ENCODE measurements around the gene ZNF610. TPM values are rescaled to one million over a fixed set of nuclear protein-coding genes. Genes with fewer than 3 reads are reported as not detected.
A peak's percentile ranks its signal among the peaks of the same experiment; 100 is the strongest.
"Not testable (repeated sequence)": the region's sequence is repeated elsewhere in the genome, so short reads cannot be mapped to it uniquely, and the experiment has no call there.

The ZNF610 gene
- total RNA-seq (2014; rRNA removed; shearing (Covaris generic); ENCODE audit: low replicate concordance), result 1.2 and 2.2 TPM in 2 replicates

DNA sequence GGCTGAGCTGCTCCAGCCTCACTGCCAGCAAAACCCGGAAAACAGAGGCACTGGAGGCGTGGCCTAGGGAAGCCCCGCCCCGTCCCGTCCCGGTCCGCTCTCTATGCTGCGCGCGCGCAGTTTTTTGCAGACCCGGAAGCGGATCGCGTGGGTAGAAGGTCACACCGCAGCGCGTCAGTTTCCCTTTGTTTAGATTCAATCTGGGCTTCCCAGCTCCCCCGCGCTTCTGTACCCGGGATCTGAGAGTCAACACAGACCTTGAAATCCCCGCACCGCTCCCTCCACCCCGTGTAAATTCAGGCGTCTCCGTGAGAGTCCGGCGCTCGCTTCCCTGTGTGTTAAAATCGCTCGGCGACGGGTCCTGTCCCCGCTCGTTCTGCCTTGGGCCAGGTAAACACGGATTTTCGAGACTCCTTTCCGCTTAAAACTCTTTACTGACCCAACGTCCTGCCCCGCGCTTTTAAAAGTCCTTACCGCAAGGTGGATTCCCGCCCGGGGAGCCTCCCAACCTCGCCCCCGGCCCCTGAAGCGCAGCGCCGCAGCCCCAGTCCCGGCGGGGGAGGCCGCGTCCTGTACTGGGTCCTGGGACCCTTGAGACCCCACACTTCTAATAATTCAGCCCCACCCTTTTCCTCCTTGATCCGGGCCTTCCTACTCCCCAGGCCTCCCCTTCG is at the start of gene ZNF610:
ZNF610 (plus strand) TSS at position 127 of the 674 bp plus-strand sequence. CDS start 12,930 bp downstream, outside the sequence.
- peak; percentile 78 for DNase-seq (ENCODE audit: low read depth)
- in situ Hi-C loops (cut with HindIII; ENCODE audit: low pct_unique_long_range_greater_than_20kb, low sequenced_read_pairs), result no loop called here

DNA sequence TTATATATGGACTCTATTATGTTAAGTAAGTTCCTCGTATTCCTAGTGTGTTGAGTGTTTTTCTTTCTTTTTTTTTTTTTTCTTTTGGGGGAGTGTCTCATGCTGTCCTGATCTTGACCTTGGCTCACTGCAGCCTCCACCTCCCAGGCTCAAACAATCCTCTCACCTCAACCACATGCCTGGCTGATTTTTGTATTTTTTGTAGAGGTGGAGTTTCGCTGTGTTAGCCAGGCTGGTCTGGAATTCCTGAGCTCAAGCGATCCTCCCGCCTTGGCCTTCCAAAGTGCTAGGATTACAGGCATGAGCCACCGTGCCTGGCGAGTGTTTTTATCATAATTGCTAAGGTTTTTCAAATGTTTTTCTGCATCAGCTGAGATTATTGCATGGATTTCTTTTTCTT is 49.8 kb upstream of the ZNF610 start:
- in situ Hi-C loops (cut with HindIII; ENCODE audit: low pct_unique_long_range_greater_than_20kb, low sequenced_read_pairs), result no loop called here
- no peak for DNase-seq (ENCODE audit: low read depth)

GRCh38 chr19:52291781-52292180 is 44.3 kb upstream of the ZNF610 start:
- no peak for DNase-seq (ENCODE audit: low read depth)
- in situ Hi-C loops (cut with HindIII; ENCODE audit: low pct_unique_long_range_greater_than_20kb, low sequenced_read_pairs), result no loop called here

DNA sequence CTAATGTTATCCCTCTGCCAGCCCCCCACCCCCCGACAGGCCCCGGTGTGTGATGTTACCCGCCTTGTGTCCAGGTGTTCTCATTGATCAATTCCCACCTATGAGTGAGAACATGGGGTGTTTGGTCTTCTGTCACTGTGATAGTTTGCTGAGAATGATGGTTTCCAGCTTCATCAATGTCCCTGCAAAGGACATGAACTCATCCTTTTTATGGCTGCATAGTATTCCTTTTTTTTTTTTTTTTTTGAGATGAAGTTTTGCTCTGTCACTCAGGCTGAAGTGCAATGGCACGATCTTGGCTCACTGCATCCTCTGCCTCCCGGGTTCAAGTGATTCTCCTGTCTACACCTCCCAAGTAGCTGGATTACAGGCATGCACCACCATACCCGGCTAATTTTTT is 43.1 kb upstream of the ZNF610 start:
- DNase-seq (ENCODE audit: low read depth); in situ Hi-C loops (cut with HindIII; ENCODE audit: low pct_unique_long_range_greater_than_20kb, low sequenced_read_pairs): not testable (repeated sequence)

DNA sequence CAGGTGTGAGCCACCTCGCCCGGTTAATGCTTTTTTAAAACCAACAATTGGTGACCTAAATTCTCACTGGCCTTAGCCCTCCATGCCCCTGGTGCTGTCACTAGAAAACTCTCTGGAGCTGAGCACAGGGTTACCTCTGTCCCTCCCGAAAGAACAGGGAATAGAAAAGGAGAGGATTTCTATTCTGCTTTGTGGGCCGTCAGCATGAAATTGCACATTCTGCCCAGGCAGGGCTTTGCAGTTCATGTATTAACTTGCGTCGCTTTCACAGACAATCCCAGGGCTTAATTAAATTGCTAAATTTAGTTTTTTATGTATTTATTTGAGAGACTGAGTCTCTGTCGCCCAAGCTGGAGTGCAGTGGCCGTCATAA is 39.7 kb upstream of the ZNF610 start:
- in situ Hi-C loops (cut with HindIII; ENCODE audit: low pct_unique_long_range_greater_than_20kb, low sequenced_read_pairs), result no loop called here
- DNase-seq (ENCODE audit: low read depth), result no peak

GRCh38 chr19:52296773-52297600 is 39.1 kb upstream of the ZNF610 start, which contains the start of gene ZNF480:
Gene ZNF480 (plus strand): TSS chr19:52297169. CDS start chr19:52300413, 3,244 bp downstream.
- peak; percentile 67 for DNase-seq (ENCODE audit: low read depth)

DNA sequence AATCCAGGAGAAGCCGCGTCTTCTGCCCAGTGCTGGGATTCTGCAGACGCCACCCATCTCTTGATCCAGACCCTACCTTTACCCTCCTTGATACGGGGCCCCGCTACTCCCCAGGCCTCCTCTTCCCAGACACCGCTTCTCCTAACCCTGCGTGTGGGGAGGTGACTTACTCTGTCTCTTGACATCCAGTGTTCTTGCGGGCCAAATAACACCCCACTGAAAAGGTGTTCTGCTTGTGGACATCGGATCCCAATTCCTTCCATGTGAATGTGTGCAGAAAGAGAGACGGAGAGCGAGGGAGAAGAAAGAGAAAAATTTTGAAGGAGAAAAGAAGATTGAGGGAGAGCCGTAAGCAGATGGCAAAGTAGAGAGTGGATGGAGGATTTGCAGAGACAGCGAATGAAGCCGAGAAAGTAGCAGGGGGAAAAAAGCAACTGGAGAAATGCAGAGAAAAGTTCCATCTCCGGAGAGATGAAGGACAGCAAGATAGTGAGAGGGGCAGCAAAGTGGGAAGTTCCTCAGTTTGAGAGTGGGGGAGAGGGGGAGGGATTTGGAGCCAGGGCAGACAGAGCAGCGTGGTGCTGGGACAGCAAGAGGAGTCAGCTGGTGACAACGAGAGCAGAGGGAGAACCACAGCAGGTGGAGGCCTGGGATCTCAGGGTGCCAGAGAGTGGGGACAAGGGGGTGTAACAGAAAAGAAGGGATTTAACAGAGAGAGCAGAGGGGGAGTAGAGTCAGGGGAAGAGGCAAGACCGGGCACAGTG is 38.3 kb upstream of the ZNF610 start:
- in situ Hi-C loops (cut with HindIII; ENCODE audit: low pct_unique_long_range_greater_than_20kb, low sequenced_read_pairs), result no loop called here
- DNase-seq (ENCODE audit: low read depth), result no peak

More at GRCh38 chr19:52296773-52297600, 39.1 kb upstream of the ZNF610 start, which contains the start of gene ZNF480:
- in situ Hi-C loops (cut with HindIII; ENCODE audit: low pct_unique_long_range_greater_than_20kb, low sequenced_read_pairs), result no loop called here

- in situ Hi-C loops (cut with HindIII; ENCODE audit: low pct_unique_long_range_greater_than_20kb, low sequenced_read_pairs), result no loop called here
- peak; percentile 58 for DNase-seq (ENCODE audit: low read depth)
Observed at GRCh38 chr19:52307275-52307674, 28.8 kb upstream of the ZNF610 start.

GRCh38 chr19:52322429-52322828 is 13.6 kb upstream of the ZNF610 start:
- in situ Hi-C loops (cut with HindIII; ENCODE audit: low pct_unique_long_range_greater_than_20kb, low sequenced_read_pairs), result no loop called here
- no peak for DNase-seq (ENCODE audit: low read depth)

DNA sequence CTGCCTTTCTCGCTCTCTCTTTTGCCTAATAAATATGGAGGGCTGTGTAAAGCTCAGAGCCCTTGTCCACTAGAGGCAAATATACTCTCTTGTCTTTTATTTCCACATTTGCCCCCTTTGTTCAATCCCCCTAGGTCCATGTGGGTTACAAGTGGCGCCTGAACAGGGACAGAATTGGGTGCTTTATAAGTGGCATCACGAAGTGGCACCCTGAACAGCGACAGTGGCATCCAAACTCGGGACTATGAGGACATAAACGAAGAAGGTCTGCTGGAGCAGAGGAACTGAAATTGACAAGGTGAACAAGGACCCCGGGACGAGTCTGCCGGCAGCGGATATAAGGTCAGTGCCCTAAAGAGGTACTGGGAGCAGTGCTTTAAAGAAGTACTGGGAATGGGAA is 4.3 kb upstream of the ZNF610 start:
- in situ Hi-C loops (cut with HindIII; ENCODE audit: low pct_unique_long_range_greater_than_20kb, low sequenced_read_pairs), result no loop called here

GRCh38 chr19:52335768-52336116 is 301 bp upstream of the ZNF610 start:
- in situ Hi-C loops (cut with HindIII; ENCODE audit: low pct_unique_long_range_greater_than_20kb, low sequenced_read_pairs), result no loop called here
- no peak for DNase-seq (ENCODE audit: low read depth)

More for the DNA sequence above, 4.3 kb upstream of the ZNF610 start:
- peak; percentile 30 for DNase-seq (ENCODE audit: low read depth)

- in situ Hi-C loops (cut with HindIII; ENCODE audit: low pct_unique_long_range_greater_than_20kb, low sequenced_read_pairs), result no loop called here
Observed at GRCh38 chr19:52336791-52337381, 843 bp downstream of the ZNF610 start.

DNA sequence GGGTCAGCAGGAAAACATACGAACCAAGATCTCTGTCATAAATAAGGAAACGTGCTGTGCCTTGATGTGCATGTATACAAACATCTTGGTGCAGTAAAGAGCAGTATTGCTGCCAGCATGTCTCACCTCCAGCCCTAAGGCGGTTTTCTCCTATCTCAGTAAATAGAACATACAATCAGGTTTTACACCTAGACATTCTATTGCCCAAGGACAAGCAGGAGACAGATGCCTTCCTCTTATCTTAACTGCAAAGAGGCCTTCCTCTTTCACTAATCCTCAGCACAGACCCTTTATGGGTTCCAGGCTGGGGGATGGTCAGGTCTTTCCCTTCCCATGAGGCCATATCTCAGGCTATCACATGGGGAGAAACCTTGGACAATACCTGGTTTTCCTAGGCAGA is 3.0 kb downstream of the ZNF610 start:
- not testable (repeated sequence) for DNase-seq (ENCODE audit: low read depth)

More at GRCh38 chr19:52336791-52337381, 843 bp downstream of the ZNF610 start:
- no peak for DNase-seq (ENCODE audit: low read depth)

GRCh38 chr19:52343548-52343947 is 7.5 kb downstream of the ZNF610 start:
- in situ Hi-C loops (cut with HindIII; ENCODE audit: low pct_unique_long_range_greater_than_20kb, low sequenced_read_pairs), result no loop called here
- no peak for DNase-seq (ENCODE audit: low read depth)

More for the DNA sequence above, 3.0 kb downstream of the ZNF610 start:
- in situ Hi-C loops (cut with HindIII; ENCODE audit: low pct_unique_long_range_greater_than_20kb, low sequenced_read_pairs), result not testable (repeated sequence)

- in situ Hi-C loops (cut with HindIII; ENCODE audit: low pct_unique_long_range_greater_than_20kb, low sequenced_read_pairs), result no loop called here
- DNase-seq (ENCODE audit: low read depth), result no peak
Observed at GRCh38 chr19:52345162-52345561, 9.1 kb downstream of the ZNF610 start.

- DNase-seq (ENCODE audit: low read depth), result no peak
- in situ Hi-C loops (cut with HindIII; ENCODE audit: low pct_unique_long_range_greater_than_20kb, low sequenced_read_pairs), result no loop called here
Observed at GRCh38 chr19:52351512-52351911, 15.5 kb downstream of the ZNF610 start.

GRCh38 chr19:52366414-52366824 is 30.4 kb downstream of the ZNF610 start:
- DNase-seq (ENCODE audit: low read depth), result no peak
- in situ Hi-C loops (cut with HindIII; ENCODE audit: low pct_unique_long_range_greater_than_20kb, low sequenced_read_pairs), result no loop called here
